Hematopoietic multipotent progenitor cell treated with erythropoietin and hydrocortisone succinate and interleukin-3 and kit ligand, for 6 days (in vitro differentiated cells): Measurements from ENCODE around the gene ROS1.
"Not testable (repeated sequence)": the region's sequence is repeated elsewhere in the genome, so short reads cannot be mapped to it uniquely, and the experiment has no call there.

Source experiments
- DNase-seq: peaks from one replicate; pipeline ENCODE4 v3.0.0-alpha.2; 2015

ROS1 gene

DNA sequence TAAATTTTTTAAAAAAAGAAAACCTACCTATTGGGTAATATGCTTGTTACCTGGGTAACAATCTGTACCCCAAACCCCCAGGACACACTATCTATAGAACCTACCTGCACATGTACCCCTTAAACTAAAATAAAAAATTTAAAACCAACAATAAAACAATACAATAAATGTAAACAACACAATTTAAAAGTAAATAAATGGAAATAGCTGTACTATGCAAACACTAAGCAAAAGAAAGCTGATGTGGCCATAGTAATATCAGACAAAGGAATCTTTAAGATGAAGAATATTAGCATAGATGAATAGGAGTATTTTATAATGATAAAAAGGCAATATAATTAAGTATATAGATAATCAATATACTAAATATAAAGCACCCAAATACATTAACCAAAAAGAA lies 50.3 kb downstream of the ROS1 start:
- DNase-seq, result no peak

DNA sequence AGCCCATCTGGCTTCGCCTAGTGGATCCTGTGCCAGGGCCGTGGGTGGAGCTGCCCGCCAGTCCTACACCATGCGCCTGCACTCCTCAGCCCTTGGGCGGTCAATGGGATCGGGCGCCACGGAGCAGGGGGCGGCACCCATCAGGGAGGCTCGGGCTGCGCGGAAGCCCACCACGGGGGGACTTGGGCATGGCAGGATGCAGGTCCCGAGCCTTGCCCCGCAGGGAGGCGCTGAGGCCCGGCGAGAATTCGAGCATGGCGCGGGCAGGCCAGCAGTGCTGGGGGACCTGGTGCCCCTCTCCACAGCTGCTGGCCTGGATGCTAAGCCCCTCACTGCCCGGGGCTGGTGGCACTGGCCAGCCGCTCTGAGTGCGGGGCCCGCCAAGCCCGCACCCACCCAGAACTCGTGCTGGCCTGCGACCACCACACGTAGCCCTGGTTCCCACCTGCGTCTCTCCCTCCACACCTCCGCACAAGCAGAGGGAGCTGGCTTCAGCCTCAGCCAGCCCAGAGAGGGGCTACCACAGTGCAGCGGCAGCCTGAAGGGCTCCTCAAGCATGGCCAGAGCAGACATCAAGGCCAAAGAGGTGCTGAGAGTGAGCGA lies 52.4 kb downstream of the ROS1 start:
- no peak for DNase-seq

DNA sequence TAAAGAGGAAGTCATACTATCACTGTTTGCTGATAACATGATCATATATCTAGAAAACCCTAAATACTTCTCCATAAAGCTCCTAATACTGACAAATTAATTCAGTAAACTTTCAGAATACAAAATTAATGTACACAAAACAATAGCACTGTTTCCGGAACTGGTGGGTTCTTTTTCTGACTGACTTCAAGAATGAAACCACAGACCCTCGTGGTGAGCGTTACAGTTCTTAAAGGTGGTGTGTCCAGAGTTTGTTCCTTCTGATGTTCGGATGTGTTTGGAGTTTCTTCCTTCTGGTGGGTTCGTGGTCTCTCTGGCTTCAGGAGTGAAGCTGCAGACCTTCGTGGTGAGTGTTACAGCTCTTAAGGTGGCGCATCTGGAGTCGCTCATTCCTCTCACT lies 53.5 kb downstream of the ROS1 start:
- not testable (repeated sequence) for DNase-seq

DNA sequence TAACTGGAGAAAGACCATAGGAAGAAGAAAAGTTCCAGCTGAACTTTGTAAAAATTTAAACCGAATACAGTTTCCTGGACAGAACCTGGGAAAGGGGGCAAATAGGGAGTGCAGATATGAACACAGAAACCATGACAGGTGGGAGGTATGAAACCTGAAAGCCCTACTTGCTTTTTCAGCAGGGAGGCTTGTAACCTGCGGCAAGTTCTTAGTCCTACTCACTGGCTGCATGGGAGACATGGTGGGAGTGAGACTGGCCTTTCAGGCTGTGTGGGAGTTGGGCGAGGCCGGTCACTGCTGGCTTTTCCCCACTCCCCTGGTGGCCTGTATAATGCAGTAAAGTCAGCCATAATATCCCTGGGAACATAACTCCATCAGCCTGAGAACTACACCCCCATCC lies 54.2 kb downstream of the ROS1 start:
- DNase-seq, result no peak

DNA sequence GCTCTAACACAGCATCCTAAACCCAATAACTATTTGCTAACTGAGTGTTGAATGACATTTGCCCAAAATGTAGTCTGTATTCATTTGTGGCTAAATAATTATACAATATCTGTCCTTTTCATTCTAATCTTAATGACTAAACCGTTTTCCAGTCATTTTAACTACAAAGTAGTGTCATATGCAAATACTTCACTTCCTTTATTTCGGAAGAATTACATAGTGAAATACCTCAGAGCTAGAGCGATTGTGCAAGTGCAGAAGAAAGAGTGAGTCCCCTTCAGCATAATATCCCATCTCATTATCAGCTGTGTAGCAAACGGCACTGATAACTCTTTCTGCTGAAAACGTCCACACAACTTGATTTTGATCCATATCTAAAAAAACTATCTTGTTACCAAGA lies 66.2 kb downstream of the ROS1 start:
- peak; percentile 7 for DNase-seq

DNA sequence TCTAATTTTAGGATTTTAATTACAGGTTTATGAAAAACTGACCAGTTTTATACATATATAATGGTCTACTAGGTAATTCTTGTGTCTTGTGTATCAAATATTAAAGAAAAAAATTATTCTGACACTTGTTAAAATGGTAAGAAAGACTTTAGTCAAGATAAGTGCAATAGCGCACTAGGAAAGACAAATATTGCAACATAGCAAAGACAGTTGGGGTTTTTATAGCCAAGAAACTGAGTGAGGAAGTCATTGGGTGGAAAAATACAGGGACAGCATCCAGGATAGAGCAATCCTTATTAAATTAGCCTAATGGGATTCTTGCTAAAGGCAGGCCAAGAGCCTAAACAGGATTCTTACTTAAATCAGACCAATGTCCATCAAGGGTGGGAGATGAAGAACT lies 71.1 kb downstream of the ROS1 start:
- no peak for DNase-seq

DNA sequence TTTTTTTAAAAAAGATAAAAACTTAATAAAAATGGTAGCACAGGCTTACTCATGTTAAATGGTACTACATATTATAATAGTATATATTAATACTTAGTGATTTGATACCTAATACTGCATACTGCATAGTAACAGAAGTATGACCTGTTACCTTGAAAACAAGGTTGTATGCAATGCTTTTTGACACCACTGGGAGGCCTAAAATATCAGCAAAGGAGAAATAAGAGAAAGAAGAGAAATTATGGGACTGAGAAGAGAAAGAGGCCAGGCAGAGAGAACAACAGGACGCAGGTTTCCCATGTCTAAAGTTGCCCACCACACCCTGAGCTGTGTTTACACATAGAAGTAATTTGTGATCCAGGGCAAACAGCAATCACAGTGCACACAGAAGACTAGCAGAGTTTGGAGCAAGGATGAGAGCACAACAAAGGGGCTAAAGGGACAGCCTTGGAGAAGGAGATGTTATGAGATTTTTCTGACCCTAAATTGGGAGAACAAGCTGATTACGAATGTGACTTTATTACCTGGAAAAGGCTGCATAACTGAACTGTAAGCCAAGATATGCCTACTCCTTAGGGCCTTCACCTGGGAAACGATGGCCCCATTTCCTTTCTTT lies 73.2 kb downstream of the ROS1 start:
- DNase-seq, result peak; percentile 13

DNA sequence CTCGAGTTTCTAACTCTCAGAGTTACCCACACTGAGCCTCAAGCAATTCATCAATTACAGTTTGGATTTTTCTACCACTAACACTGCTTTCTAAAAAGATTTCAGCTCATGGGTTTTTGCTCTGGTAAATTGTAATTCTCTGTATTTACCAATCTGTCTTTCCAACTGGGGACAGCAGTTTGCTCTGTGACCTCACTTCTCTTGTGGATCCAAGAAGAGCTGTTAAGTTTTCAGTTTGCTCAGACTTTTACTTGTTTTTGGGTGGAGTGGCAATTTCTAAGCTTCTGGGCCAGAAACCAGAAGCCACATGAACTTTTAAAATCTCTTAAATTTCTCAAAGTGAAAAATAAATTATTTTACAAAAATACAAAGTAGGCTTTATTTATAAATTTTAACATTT lies 74.2 kb downstream of the ROS1 start:
- no peak for DNase-seq

DNA sequence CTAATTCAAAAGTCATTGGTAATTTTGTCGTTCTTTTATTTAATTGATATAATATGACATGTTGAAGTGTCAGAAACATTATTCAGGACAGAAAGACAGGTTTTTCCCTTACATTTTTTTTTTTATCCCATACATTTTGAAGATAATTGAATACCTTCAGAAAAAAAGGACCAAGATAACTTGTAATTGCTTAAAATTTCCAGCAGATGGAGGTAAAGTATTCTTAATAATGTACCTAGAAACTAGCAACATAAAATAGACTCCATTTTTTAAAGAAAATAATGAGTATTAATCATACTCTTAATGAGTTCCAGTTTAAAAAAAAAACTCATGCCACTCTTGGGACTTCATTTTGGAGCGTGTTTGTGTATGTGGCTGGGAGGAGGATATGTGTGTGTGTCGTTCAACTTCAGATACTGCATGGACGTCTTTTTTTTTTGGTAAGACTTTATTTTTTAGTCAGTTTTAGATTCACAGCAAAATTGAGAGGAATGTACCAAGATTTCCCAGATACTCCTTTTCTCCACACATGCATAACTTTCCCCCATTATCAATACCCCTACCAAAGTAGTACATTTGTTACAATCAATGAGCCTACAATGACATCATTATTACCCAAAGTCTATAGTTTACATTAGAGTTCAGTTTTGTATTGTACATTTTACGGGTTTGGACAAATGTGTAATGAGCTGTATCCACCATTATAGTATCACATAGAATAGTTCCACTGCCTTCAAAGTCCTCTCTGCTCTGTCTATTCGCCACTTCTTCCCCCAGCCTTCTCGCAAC lies 79.4 kb downstream of the ROS1 start:
- peak; percentile 52 for DNase-seq

DNA sequence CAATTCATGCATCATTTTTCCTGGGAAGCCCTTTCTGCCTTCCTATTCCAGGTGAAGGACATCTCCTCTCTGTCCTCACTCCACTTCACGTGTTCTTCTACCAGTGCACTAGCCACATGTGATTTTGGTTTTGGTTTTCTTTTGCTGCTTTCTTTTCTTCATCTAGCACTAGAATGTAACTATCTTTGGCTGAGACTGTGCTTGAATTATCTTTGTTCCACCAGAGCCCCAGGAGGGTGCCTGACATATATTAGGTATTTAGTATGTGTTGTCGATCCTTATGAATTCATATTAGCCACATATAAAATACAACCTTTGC lies 80.5 kb downstream of the ROS1 start:
- no peak for DNase-seq

DNA sequence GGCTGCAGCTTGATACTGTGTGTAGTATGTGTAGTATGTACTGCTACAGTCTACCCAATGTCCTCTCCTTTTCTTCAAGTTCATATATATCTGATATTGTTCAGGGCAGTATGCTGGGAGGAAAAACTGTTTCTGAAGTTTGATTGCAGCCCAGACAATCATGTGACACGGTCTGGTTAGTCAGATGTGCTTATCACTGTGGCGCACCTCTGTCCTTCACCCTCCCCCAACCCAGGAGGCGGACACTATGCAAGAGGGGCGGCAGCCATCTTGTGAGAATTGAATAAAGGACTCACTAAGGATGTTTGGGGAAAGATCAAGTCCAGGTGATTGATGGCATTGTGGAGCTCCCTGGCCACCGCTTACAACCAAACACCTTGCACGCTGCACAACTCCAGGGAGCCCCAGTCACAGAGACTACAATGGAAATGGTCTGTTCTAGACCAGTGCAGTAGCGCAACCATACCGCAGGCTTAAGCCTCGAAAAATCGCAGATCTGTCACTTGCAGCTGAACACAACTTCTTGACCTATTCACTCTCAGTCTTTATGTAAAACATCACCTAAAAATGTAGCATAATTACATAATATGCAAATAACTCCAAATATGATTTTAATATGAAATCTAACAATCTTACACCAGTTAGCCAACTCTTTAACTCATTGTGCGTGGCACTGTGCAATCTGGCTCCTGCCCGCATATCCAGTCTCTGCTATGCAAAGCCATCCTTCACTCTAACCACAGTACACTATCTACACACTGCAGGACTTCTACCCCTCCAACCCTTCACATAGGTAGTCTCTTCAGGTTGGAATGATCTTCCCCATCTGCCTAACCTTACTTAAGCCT lies 81.1 kb downstream of the ROS1 start:
- DNase-seq, result peak; percentile 19

DNA sequence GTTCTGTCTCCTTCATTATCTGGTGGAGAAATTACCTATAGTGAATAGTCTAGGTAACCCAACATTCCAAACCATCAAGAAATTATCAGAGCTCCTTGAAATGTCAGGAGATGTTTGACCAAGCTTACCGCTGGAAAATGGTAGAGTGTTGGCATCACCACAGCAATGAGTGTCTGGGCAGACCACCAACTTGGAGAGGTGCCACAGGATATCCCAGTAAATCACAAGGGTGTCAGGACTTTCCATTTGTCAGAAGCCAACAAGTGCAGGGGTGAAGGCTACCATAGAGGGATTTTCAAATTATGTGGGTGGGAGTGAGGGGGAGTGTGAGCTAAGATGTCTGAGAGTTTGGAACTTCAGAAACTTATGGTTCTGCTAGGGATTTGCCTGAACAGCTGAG lies 87.2 kb downstream of the ROS1 start:
- no peak for DNase-seq

DNA sequence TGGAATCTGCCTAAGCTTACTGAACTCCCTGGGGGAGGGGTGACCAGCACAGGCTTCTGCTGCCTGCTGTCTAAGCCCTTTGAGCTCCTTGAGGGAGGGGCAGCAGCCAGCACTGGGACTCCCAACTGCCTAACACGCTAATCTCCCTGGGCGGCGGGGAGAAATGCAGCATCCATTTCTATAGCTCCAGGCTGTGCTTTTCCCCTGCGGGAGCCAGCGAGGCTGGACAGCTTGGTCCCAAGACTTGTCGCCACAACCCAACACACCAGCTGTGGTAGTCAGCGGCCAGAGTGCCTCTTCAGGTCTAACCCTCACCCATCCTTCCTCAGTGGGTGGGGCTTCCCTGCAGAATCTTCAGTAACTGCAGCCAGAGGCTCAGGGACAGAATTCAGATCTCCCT lies 95.8 kb downstream of the ROS1 start:
- DNase-seq, result no peak

DNA sequence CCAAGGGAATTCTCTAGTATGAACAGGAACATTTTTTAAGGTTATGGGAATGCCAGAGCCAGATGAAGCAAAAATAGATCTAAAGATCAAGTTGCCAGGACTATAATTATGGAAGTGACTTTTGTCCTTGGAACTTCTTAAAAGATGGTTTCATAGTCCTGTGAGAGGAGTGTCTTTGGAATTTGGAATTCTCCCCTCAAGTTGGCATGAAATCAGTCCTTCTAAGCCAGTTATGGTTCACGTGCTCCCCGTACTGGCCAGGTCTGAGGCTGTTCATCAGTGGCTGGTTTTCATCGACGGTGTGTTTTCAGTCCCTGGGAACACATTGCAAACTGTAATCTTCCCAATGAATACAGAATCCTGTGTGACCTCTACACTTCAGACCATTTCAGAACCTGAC lies 97.2 kb downstream of the ROS1 start:
- DNase-seq, result no peak

DNA sequence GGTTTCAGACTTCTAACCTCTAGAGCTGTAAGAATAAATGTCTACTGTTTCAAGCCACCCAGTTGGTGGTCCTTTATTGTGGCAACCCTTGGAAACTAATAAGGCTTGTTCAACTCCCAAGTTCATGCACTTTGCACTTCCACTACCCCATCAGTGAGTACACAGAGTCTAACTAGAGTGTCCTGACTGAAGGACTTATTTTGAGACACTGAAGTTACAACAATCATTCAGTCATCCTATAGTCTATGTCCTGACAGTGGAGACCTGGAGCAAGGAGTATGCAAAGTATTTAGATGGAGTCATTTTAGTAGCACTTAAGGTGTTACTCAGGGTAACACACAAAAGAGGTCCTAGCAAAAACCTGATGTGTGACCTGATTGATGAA lies 97.7 kb downstream of the ROS1 start:
- DNase-seq, result no peak

DNA sequence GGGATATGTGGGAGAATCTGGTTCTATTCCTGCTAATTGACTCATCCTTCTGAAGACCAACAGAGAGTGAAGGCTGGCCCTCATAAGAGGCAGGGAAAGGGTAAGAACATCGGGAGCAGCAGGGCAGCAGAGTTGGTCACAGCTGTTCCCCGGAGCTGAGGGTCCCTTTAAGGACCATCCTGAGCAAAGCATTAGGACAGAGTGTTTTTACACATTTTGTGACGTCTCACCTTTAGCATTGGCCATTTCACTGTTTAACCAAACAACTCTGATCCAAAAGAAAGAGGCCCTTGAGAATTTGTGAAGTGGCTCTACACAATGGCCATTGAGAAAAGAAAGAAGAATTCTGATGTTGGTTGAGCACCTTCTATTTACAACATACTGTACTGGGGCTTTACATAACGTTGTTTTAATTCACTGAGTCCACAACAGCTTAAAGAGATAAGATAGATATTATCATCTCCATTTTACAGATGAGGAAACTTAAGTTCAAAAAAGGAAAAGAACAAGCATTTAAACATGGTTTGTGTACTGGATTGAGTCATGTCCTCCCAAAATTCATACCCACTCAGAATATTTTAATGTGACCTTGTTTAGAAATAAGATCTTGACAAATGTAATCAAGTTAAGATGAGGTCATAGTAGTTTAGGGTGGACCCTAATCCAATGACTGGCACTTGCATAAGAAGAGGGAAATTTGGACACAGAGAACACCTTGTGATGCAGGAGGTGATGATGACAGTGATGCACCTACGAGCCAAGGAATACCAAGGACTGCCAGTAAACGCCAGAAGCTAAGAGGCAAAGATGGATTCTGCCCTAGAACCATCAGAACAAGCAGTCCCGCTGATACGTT lies 98.4 kb downstream of the ROS1 start:
- no peak for DNase-seq

DNA sequence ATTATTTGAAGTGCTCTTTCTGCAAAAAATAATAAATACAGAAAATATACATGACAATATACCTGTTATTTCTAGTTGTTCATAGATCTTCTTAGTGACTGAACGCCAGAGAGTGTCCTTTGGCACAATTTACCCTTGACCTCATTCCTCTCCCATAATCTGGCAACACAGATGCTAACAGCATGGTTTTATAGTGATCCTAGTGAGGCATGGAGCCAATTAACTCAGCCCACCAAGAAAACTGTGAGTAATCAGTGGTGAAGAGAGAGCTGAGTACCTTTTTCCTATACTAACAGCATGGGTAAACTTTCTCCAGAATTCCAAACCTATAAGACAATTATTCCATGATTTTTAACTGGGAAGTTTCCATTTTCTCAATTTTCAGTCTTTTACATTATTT lies 99.3 kb downstream of the ROS1 start:
- DNase-seq, result no peak

DNA sequence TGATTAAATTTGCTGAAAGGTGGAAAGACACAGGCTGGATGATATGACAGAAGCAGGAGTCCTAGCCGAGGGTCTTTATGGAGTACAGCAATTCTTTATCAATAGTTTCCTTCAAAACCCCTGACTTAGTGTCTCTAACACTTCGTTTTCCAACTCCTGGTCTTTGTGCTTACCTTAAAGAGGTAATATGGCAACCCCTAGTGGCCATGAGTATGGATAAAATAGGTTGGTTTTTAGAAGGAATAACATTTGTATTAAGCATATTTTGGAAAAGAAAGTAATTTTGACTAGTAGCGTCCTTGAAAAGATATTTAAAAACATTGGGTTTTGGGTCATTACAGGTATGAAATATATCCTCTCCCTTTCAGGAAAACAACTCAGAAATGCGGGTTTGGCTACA lies 108.5 kb downstream of the ROS1 start:
- DNase-seq, result peak; percentile 20

DNA sequence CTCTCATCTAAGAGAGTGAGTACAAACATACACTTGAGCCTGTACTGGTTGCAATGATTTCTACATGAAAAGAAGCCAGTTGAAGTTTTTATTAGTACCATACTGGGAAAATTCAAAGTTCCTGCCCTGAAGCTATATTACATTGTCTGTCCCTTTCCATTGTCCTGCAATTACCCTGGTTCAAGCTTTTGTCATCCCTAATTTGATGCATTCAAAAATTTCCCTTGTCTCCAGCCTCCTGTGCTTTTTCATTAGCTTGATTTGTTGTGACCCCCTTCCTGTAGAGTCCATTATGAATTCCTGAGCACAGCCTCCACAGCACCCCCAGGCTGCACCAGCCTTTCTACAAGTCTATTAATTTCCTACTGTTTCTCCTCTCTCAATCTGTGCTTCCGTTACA lies 114.0 kb downstream of the ROS1 start:
- DNase-seq, result no peak

DNA sequence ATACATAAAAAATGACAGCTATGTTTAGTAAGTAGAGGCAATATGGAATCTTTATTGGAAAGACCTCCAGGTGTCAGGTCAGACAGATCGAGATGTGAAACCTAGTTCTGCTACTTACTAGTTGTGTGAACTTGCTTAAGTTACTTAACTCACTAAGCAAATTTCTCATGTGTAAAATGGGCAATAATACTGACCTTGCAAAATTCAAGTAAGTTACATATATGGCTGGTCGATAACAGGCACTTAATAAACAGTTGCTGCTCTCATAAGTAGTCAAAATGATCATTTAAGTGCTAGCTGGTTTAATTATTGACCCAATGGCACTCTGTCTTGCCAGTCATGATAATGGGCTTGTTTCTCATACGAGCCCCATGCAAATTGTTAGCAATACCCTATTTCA lies 114.4 kb downstream of the ROS1 start:
- DNase-seq, result no peak

DNA sequence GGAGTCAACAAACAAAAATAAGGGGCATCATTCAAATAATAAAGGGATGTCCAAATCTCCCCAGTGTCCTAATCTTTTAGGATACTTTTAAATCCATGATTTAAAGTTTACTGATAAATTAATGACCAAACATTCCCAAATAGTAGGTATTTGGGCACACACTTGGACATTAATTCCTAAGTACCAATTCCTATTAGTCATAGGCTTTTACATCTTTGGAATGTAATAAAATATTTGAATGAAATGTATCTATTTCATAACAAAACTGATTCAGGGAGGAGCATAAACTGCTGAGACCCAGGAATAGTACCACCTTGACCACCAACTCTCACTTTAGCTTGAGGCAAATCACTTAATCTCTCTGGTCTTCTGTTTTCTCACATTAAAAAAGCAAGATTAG lies 116.1 kb downstream of the ROS1 start:
- no peak for DNase-seq

DNA sequence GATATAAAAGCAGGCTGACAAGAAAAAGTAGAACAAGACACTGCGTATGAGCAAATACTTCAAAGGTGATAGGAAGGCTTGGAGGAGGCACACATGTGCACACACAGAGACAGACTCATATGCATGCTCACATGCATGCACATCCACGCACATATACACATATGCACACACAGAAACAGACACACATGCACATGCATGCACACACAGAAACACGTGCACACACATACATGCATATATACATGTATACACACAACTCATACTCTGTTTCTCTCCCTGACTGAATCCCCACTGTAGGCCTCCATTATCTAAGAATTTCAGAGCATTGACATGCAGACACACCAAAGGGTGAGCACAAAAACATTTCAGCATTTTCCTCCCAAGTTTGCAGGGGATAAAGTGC lies 116.7 kb downstream of the ROS1 start:
- no peak for DNase-seq

DNA sequence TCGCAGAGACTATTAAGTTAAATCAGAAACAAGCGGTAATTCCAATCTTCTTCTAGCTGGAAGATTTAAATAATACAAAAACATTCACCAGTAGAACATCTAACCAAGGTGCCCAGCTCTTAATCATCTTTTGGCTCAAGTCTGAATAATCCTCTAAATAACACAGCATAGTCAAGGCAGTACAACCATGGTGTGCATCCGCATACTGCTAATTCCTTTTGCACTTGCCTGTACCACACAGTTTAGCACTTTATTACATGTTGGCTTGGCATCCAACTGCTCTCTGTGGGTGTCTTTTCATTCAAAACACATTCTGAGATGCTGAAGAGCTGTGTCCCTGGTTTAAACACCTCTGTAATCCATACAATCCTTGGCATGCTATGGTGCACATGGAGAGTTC lies 118.1 kb downstream of the ROS1 start:
- DNase-seq, result no peak
